ENCODE measurements around the gene ST7.

Gene ST7

DNA sequence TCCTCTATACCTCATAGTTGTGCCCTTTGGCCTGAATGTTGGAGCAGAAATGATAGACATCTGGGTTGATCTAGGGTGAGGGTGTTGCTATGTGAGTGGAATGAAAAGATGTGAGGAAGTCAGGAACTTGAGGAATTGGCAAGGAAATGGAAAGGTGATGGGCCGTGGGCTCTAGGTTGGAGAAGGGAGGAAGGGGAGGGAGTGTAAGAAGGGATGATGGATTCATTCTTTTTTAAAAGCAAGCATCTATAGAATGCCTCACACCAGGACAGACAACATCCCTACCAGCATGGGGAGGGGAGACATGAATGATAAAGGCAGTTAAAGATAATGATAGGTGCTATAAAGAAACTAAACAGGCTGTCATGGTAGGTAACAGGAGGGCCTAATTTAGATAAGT lies 201.4 kb downstream of the ST7 start:
- no peak for DNase-seq (ENCODE audit: low read depth in 3 of 3)

DNA sequence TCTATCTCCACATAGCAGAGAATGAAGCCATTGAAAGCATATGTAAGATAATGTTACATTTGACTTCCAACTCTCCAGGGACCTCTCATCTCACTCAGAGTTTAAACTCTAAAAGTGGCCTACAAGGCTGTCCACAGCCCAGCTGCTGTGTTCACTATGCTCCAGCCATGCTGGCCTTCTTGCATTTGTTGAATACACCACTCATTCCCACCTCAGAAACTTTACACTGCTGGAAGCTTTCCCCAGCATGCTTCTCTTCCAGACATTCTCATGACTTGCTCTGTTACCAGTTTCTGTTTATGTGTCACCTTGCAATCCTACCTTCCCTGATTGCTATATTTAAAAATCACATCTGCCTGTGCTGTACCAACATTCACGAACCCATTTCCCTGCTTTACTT lies 202.4 kb downstream of the ST7 start:
- DNase-seq (ENCODE audit: low read depth in 3 of 3): no peak

DNA sequence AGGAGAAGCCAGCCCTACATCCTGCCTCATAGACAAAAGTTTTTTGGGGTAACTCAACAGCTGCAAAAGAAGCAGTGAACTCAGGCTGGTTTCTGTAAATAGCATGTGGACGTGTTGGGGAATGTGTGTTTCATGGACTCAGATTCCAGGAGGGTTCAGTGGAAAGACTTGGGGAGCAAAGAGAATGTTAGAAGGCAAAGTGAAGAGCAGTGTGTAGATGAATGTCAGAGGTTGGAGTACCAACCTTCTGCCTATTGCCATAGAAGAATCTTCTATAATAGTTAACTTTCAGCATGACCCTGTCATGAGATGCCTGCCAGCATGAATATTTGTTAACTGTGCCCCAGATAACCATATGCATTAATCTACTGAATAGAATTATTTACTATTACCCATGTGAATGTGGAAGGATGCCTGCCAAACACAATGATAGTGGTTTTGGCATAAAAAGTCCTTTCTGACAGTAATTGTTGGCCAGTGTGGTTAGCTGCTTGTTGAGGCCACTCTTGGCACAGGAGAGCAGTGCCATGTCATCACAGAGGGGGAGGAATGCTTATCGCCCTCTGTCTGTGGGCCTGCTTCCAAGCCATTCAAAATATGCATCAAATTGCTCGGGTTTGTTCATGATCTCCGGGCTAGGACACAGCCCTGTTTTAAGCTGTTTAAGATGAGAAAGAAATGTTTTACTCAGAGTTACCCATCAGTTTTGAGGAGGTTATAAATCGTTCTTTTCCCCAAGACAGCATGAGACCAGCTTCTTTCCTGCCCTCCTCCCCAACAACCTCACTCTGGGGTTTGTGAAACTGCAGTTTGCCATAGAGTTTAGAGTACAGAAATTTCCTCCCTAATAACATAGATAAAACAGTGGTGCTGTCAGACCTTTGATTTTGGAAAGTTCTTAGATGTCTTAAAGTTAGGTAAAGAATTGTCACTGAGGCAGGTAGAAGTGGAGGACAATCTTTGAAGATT lies 204.2 kb downstream of the ST7 start:
- no peak for DNase-seq (ENCODE audit: low read depth in 3 of 3)

GRCh38 chr7:117158941-117159697 lies 205.8 kb downstream of the ST7 start:
- DNase-seq (ENCODE audit: low read depth in 3 of 3): no peak

DNA sequence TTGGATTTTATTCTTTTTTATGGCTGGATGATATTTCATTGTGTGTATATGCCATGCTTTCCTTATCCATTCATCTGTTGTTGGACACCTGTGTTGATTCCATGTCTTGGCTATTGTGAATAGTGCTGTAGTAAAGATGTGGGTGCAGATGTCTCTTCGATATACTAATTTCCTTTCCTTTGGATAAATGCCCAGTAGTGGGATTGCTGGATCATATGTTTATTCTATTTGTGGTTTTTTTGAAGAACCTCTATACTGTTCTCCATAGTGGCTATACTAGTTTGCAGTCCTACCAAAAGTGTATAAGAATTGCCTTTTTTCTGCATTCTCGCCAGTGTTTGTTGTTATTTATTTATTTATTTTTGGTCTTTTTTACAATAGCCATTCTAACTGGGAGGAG lies 209.8 kb downstream of the ST7 start:
- DNase-seq (ENCODE audit: low read depth in 3 of 3): no peak

DNA sequence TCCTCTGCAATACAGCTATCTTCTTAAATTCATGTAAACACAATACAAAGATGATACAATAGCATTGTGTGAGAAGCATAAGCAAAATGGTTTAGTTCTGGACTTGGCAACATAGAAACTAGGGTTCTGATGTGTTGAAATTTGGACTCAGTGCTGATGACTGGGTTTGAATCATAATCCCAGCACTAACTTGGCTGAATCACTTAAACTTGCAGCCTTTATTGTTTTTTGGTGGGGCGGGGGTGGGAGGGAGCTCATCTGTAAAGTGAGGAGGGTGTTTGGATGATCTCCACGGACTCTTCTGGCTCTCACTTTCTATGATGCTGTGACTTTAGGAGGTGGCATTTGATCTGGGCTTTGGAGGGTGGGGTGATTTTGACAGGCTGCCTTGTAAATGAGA lies 211.3 kb downstream of the ST7 start:
- DNase-seq (ENCODE audit: low read depth in 3 of 3): no peak

- no peak for DNase-seq (ENCODE audit: low read depth in 3 of 3)
Measured at GRCh38 chr7:117165656-117166055, 212.4 kb downstream of the ST7 start.

- DNase-seq (ENCODE audit: low read depth in 3 of 3): no peak
Measured at GRCh38 chr7:117169907-117170306, 216.6 kb downstream of the ST7 start.

- no peak for DNase-seq (ENCODE audit: low read depth in 3 of 3)
Measured at GRCh38 chr7:117171106-117171505, 217.8 kb downstream of the ST7 start.

GRCh38 chr7:117172283-117172682 lies 219.0 kb downstream of the ST7 start:
- no peak for DNase-seq (ENCODE audit: low read depth in 3 of 3)

DNA sequence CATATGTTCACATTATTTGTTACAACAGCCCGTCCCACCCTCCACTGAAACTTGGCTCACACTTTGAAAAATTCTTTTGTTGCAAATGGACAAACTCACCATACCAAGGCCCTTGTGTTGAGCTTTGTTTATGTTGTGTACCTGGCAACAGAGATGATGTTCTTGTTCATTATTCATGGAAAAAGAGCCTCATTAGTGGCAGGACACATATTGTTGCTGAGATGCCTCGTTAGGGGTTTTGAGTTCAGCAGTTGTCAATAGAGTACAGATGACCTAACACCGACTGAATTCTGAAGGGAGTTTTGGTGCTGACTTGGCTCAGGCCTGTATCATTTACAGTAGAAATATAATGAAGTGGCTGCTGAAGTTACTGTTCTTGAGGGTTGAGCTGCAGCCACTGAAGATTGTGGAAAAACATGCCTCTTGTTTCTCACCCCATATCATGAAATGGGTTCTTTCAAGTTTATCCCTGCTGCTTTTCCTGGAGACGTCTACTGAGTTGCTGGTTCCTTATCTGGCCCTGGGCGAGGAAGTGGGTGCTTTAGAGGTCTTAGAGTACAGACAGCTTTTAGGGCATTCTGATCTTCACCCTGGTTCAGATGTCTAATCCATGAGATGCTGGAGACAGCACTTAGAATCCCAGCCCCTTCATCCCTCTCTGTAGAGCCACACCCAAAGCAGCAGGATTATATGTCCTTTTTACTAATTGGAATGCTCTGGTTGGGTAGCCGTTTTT lies 219.9 kb downstream of the ST7 start:
- DNase-seq (ENCODE audit: low read depth in 3 of 3): no peak

- DNase-seq (ENCODE audit: low read depth in 3 of 3): no peak
Measured at GRCh38 chr7:117176206-117176605, 222.9 kb downstream of the ST7 start.

DNA sequence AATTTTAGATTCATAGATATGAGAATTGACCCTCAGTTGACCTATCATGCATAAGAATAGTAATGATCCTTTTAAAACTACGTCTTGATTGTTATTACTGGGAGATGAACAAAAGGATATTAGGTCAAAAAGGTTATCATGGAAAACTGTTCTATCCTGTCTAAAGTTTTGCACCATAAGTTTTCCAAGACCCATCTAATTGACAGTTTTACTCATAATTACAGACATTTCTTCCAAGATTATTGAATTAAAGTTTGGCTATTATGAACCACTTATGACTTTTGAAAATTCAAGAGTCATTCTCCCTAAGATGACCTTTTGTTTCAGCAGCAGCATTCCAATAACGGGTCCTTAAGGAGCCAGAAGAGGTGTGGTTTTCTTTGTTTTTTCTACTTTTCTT lies 225.3 kb downstream of the ST7 start:
- no peak for DNase-seq (ENCODE audit: low read depth in 3 of 3)

- no peak for DNase-seq (ENCODE audit: low read depth in 3 of 3)
Measured at GRCh38 chr7:117179701-117180100, 226.4 kb downstream of the ST7 start.

DNA sequence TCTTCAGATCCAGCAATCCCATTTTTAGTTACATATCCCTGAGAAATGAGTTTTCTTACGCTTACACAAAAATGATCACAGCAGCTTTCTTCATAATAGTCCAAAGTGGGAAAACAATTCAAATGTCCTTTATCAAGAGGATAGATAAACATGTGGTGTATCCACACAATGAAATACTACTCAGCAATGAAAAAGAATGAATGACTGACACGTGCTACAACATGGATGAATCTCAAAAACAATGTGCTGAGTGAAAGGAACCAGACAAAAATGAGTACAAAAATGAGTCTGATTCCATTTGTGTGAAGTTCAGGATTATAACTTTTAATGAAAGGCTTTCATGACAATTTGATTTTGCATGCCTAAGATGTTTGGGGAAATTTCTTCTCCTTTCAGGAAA lies 230.4 kb downstream of the ST7 start:
- DNase-seq (ENCODE audit: low read depth in 3 of 3): no peak

GRCh38 chr7:117184367-117184766 lies 231.1 kb downstream of the ST7 start:
- DNase-seq (ENCODE audit: low read depth in 3 of 3): no peak

- no peak for DNase-seq (ENCODE audit: low read depth in 3 of 3)
Measured at GRCh38 chr7:117185124-117185523, 231.8 kb downstream of the ST7 start.

- DNase-seq (ENCODE audit: low read depth in 3 of 3): no peak
Measured at GRCh38 chr7:117186218-117187010, 233.1 kb downstream of the ST7 start.

DNA sequence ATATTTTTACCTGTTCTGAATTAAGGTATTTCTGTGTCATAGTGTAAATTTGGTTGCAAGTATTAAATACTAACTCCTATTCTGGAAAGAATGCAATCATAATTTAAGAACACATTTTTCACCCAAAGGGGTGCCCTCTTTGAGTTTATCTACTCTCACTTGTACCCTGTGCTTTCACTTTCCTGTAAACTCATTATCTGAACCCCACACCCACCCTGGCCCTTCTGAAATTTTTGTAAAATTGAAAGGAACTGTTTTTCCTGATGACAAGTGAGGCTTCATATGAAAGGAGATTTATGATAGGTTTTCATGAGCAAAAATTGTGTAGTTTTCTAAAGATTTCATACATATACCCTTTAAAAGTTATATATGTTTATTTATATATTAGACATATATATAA lies 235.1 kb downstream of the ST7 start:
- no peak for DNase-seq (ENCODE audit: low read depth in 3 of 3)

DNA sequence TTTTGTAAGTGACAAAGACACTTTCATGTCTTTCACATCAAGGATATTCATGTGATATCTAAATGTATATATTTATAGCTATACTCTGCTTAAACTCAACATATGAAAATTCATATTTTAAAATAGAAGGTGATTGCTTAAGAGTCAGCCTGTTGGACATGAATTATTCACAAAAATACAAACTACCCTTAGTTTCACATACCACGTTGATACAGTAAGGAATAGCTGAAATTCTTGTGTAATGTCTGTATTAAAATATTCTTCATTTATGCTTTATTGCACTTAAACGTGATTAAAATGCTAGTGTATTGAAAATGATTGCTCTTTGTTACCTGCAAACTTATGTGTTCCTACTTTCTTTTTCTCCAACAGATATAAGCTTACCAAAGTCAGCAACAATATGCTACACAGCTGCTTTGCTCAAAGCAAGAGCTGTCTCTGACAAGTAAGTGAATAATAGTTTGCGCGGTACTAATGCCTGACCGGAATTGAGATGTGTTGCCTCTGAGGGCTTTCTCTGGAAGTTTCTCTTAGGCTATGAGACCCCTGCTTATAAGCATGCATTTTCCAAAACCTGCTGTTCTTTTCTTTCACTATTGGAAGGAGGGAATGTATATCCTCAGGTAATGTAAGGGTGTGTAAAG lies 235.8 kb downstream of the ST7 start:
- DNase-seq (ENCODE audit: low read depth in 3 of 3): no peak

- DNase-seq (ENCODE audit: low read depth in 3 of 3): no peak
Measured at GRCh38 chr7:117190104-117190503, 236.8 kb downstream of the ST7 start.

All from stimulated activated CD4-positive, alpha-beta T cell treated with anti-CD3 and anti-CD28 coated beads, TNF-alpha, amount 100 ng/mL, for 48 hours (primary cell).